Gastroesophageal sphincter (tissue), 3 donors: ENCODE results near the gene PACRG.

Experiments used
- EP300 ChIP-seq: sonication (generic); formaldehyde crosslinking; IDR thresholded peaks from one replicate; pipeline ENCODE4 v1.6.1; 2017; ENCODE audit warnings: antibody characterized with exemption, mild to moderate bottlenecking
- POLR2A ChIP-seq, 2 donors: fragments of 450-650 bp; IDR thresholded peaks; one replicate each; pipeline ENCODE4 v1.6.1; 2017; ENCODE audit warnings: antibody characterized with exemption in 2 of 2, mild to moderate bottlenecking in 2 of 2, moderate library complexity in 1 of 2
- POLR2AphosphoS5 ChIP-seq: sonication (generic); formaldehyde crosslinking; IDR thresholded peaks from one replicate; pipeline ENCODE4 v1.6.1; 2017; ENCODE audit warnings: antibody characterized with exemption
- TF ChIP-seq, protein P1 (sequence below), 4 experiments: fragments of 200-600 bp in 2 of 4; fragments of 450-650 bp in 2 of 4; sonication (generic) in 1 of 4; IDR thresholded peaks; one replicate each; pipeline ENCODE4 v1.5.1; 2017 to 2019; ENCODE audit warnings: antibody characterized with exemption in 4 of 4, mild to moderate bottlenecking in 2 of 4, moderate library complexity in 2 of 4

- TF ChIP-seq, protein P1, sequence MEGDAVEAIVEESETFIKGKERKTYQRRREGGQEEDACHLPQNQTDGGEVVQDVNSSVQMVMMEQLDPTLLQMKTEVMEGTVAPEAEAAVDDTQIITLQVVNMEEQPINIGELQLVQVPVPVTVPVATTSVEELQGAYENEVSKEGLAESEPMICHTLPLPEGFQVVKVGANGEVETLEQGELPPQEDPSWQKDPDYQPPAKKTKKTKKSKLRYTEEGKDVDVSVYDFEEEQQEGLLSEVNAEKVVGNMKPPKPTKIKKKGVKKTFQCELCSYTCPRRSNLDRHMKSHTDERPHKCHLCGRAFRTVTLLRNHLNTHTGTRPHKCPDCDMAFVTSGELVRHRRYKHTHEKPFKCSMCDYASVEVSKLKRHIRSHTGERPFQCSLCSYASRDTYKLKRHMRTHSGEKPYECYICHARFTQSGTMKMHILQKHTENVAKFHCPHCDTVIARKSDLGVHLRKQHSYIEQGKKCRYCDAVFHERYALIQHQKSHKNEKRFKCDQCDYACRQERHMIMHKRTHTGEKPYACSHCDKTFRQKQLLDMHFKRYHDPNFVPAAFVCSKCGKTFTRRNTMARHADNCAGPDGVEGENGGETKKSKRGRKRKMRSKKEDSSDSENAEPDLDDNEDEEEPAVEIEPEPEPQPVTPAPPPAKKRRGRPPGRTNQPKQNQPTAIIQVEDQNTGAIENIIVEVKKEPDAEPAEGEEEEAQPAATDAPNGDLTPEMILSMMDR (IDR thresholded peaks at IDR 0.05), result no peak
- TF ChIP-seq POLR2AphosphoS5, result no peak
- TF ChIP-seq POLR2A (IDR thresholded peaks at IDR 0.05), result no peak
- no peak for TF ChIP-seq EP300
These were observed 557.9 kb downstream of the PACRG start for GRCh38 chr6:163285691-163286090.
